Testis (tissue), 2 donors: Measurements from ENCODE around the gene TRAK2.

ENCODE experiments used
- POLR2A ChIP-seq: fragments of 450-650 bp; IDR thresholded peaks from one replicate; pipeline ENCODE4 v1.6.1; 2017; ENCODE audit warnings: antibody characterized with exemption, mild to moderate bottlenecking, moderate library complexity
- TF ChIP-seq, protein P1 (sequence below), 3 experiments: fragments of 450-650 bp in 2 of 3; fragments of 200-600 bp in 1 of 3; sonication (generic) in 1 of 3; IDR thresholded peaks; one replicate each; pipeline ENCODE4 v1.5.1; 2016 to 2019; ENCODE audit warnings: antibody characterized with exemption in 3 of 3, mild to moderate bottlenecking in 2 of 3, moderate library complexity in 1 of 3

DNA sequence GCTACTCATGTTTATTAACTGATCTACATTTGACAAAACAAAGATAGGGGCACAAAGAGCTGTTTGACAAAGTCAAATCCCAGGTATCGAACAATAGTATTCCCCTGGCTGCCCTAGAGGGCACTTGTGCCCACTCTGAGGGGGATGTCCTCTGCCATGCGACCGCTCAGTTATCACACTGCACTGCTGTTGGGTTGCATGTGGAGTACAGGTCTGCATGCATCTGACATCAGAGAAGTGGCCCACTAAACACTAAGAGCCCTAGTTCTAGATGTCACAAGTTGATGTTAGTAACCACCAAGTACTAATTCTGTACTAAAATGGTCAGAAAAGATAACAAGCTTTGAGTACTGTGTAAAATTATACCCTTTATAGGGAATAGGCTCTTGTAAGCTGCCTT is 74.0 kb downstream of the TRAK2 start:
- TF ChIP-seq, protein P1, sequence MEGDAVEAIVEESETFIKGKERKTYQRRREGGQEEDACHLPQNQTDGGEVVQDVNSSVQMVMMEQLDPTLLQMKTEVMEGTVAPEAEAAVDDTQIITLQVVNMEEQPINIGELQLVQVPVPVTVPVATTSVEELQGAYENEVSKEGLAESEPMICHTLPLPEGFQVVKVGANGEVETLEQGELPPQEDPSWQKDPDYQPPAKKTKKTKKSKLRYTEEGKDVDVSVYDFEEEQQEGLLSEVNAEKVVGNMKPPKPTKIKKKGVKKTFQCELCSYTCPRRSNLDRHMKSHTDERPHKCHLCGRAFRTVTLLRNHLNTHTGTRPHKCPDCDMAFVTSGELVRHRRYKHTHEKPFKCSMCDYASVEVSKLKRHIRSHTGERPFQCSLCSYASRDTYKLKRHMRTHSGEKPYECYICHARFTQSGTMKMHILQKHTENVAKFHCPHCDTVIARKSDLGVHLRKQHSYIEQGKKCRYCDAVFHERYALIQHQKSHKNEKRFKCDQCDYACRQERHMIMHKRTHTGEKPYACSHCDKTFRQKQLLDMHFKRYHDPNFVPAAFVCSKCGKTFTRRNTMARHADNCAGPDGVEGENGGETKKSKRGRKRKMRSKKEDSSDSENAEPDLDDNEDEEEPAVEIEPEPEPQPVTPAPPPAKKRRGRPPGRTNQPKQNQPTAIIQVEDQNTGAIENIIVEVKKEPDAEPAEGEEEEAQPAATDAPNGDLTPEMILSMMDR (IDR thresholded peaks at IDR 0.05) = no peak
- no peak for TF ChIP-seq POLR2A
